Kidney epithelial cell (primary cell): Measurements from ENCODE around the gene NCOR2. TPM values are rescaled to one million over a fixed set of nuclear protein-coding genes. Genes with fewer than 3 reads are reported as not detected.

ENCODE experiments used
- DNase-seq: peaks from one replicate; pipeline ENCODE4 v3.0.0-alpha.2; 2010; ENCODE audit warnings: low read depth
- H3K27me3 ChIP-seq: 2 replicates; pipeline ENCODE4 v1.6.0; 2011; ENCODE audit warnings: low read length; ENCODE audit not compliant: control insufficient read depth, insufficient read depth
- H3K36me3 ChIP-seq: 2 replicates; pipeline ENCODE4 v1.5.1; 2011; ENCODE audit warnings: low read length; ENCODE audit not compliant: control insufficient read depth, insufficient read depth
- H3K4me3 ChIP-seq: 2 replicates; pipeline ENCODE4 v1.5.1; 2011; ENCODE audit warnings: low read depth, mild to moderate bottlenecking, control low read depth, low read length
- CTCF ChIP-seq: IDR thresholded peaks from 2 replicates; pipeline ENCODE4 v1.5.1; 2011; ENCODE audit warnings: mild to moderate bottlenecking, moderate library complexity, low read length, control low read depth, inconsistent platforms; ENCODE audit not compliant: insufficient read depth, poor library complexity, severe bottlenecking
- total RNA-seq: library from RNA; depleted of rRNA; stranded (reverse); fragments of >200 nt; gene quantifications from 2 replicates; pipeline ENCODE4 v1.2.3, GENCODE V29; 2015

The NCOR2 gene
- total RNA-seq, 1 donor from 2014 or later = 113 TPM

- no peaks in the 10 kb centered on the region for H3K36me3 ChIP-seq
- TF ChIP-seq CTCF = no peak
- H3K4me3 ChIP-seq = no peak overlapping the region
- no peak for DNase-seq
- H3K27me3 ChIP-seq = no peaks in the 10 kb centered on the region
Measured at GRCh38 chr12:124547626-124548025, 19.8 kb downstream of the NCOR2 start.

- DNase-seq = no peak
- no peak overlapping the region for H3K4me3 ChIP-seq
- H3K27me3 ChIP-seq = no peaks in the 10 kb centered on the region
- H3K36me3 ChIP-seq = no peaks in the 10 kb centered on the region
- TF ChIP-seq CTCF = no peak
Measured at GRCh38 chr12:124545508-124546418, 21.6 kb downstream of the NCOR2 start.

- Histone ChIP-seq H3K36me3 (no peaks in the 10 kb centered on the region), H3K27me3 (no peaks in the 10 kb centered on the region), H3K4me3 (no peak overlapping the region)
- DNase-seq = no peak
- TF ChIP-seq CTCF = no peak
Measured at GRCh38 chr12:124544983-124545382, 22.4 kb downstream of the NCOR2 start.

GRCh38 chr12:124544311-124544970, 23.0 kb downstream of the NCOR2 start:
- Histone ChIP-seq H3K4me3 (no peak overlapping the region), H3K36me3 (no peaks in the 10 kb centered on the region), H3K27me3 (no peaks in the 10 kb centered on the region)
- DNase-seq = no peak
- TF ChIP-seq CTCF = no peak

GRCh38 chr12:124543590-124544310, 23.7 kb downstream of the NCOR2 start:
- Histone ChIP-seq H3K4me3 (peak overlapping the region; percentile 23), H3K36me3 (no peaks in the 10 kb centered on the region), H3K27me3 (no peaks in the 10 kb centered on the region)
- no peak for TF ChIP-seq CTCF
- peak; percentile 81 for DNase-seq
